ENCODE data around the gene MYH7B.

The MYH7B gene

DNA sequence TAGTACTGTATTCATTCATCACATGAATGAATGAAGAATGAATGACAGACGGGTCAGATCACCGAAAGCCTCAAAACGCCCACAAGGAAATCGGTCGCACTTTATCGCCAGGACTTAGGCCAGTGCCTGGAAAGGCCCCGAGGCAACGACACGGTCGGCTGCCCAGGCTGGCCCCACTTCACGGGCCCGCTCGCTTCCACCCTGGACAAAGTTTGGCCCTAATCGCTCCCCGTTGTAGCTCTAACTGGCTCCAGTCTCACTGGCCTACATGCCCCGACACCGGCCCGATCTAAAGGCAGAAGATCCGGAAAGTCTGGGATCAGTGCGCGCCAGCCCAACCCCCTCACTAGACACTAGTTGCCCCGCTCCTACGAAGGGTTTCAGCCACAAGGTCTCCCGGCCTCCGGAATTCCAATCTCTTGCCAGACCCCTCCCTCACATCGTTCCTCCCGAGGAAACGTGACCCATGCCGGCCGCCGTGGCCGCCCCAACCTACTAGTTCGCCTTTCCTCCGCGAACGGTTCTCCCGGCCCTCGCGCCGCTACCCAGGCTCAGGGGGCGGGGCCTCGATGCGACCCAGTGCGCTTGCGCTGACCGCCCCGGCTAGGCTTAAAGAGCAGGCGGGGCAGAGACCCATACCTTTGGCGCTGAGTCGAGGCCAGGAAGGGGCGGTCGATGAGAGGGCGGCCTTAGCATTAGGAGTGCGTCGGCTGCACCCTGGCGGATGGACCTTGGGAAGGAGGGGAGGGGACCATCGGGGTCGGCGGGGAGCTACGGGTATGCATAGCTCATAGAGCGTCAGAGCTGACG, at the start of gene MYH7B, which contains the start of gene GSS:
Gene MYH7B, plus strand, starts transcription at position 638 of the 810 bp plus-strand sequence. CDS start 22,138 bp downstream, outside the sequence.
Gene GSS, minus strand, starts transcription at position 576 of the 810 bp plus-strand sequence. CDS start 3,954 bp downstream, outside the sequence.
- peak; percentile 86 for DNase-seq

DNA sequence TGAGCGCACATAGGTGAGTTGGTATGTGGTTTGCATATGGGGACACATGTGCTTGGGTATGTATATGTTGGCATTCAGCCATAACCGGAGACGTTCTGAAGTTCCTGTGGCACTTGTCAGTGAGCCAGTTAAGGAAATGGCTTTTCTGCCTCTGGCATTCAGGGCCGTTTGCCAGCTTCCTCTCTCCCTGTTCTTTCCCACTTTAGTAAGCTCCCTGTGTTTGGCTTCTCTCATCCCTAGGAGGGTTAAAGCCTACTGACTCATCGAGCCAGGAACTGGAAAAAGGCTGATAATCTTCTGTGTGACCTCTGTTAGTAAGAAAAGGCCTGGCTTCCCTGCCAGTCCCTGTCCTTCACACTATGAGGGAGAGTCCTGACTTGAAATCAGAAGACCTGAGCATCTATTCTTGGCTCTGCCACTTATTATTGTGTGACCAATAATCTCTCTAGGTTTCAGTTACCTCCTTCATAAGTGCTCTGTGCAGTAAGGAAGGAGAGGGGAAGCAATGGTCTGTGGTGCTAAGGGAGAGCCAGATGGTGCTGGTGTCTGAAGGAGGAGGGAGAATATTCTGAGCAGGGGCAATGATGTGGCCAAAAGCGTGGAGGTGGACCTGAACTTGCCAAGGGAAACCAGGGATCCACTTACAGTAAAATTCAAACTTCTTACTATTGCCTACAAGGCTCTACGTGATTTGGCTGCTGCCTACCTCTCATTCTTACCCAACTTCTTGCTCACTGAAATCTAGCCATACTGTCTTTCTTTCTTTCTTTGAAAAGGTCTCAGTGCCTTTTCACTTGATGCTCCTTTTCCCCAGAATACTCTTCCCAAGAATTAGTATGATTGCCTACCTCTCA, 47.8 kb upstream of the MYH7B start:
- DNase-seq, result peak; percentile 51

DNA sequence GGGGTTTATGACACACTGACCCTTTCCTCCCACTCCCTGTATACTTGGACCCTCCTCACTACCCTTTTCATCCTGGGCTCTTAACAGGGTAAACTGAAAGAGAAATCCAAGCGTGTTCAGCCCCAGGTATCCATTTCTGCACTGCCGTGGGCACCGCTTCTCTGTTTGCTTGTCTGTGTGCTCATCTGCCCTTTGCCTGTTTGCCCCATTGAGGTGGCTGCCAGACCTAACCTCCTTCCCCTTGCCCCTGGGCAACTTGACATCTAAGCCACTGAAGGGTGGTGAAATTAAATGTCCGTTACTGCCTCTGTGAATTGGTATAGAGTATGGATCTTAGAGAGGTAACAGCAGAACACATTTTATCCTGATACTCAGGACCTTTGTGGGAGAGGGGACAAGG, 40.5 kb upstream of the MYH7B start:
- DNase-seq, result no peak

DNA sequence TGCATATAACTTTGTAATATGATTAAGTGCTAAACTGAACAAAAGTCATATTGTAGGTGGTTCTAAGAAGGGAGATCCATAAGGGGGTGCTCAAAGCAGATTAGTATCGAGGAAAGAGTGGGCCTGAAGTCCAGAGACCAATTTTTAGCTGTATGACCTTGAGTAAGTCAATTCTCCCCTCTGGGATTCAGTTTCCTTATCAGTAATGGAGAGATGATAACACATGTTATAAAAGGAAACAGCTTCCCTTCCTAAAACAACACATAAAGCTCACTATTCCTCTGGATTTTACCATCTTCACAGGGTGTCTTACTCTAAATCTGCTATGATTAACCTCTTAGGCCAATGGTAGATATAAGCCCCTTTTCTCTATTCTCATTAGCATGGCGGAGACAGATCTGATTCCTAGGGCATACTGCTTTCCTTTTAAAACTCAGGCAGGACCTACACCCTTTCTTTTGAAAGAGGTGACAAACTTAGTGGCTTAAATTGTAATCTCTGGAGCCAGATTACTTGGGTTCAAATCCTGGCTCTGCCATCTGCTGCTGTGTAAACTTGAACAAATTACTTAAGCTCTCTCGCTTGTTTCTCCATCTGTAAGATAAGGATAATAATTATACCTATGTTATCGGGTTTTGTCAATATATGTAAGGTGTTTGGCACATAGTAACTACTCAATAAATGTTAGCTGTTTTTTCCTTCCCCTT, 39.8 kb upstream of the MYH7B start:
- DNase-seq, result no peak

DNA sequence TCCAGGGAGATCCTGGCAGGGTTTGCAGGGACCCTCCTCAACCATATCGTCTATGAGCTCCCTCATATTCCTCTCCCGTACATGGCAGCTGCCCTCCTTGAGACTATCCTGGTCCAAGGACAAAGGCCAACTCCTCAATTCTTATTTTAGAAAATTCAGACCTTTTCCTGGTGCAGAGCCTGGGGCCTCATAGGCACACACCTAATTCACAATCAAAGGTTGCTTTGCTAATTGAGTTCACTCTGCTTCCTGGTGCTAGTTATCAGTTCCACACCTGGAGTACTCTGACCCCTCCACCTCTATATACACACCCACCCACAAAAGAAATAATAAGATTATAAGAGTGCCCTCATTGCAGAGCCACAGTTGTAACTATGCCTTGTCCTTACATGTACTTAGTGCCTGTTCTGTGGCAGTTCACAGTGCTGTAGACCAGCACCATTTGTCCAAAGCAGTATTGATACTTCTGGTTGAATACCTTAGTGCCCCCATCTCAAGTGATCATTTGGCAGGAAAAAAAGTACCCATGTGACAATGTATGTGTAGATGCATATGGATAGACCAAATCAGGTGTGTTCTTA, 38.8 kb upstream of the MYH7B start:
- DNase-seq, result no peak

DNA sequence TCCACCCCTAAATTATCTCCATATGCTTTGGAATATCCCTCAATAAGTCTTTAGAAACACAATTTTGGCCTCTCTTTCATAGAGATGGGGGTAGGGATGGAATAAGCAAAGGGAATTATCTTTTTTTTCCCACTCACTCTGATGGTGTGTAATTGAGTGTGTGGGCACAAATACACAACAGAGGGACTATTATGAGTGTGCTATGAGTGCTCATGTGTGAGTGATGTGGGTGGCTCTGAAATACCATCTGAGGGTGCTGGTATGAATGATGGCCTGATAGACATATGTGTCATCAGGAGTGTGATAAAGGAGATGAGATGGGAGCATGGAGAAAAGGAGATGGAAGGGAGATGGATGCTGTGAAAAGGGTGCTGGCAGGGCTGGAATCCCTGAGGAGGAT, 35.6 kb upstream of the MYH7B start:
- no peak for DNase-seq

DNA sequence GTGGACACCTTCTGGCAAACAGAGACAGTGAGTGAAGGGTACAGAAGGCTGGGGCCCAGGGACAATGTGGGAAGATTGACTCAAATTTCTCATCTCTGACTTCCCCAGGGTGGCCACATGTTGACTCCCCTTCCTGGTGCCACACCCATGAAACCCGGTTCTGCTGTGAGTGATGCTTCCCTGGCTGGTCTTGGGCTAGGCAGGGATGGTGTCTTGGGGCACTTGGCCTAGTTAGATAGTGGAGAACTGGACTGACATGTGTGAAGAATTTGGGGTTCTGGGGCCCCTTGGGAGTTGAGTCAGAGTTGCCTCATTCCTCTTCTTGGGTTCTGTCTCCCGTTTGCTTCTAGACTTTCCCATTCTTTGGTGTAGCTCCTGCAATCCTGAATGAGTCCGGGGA, 34.2 kb upstream of the MYH7B start:
- DNase-seq, result no peak

DNA sequence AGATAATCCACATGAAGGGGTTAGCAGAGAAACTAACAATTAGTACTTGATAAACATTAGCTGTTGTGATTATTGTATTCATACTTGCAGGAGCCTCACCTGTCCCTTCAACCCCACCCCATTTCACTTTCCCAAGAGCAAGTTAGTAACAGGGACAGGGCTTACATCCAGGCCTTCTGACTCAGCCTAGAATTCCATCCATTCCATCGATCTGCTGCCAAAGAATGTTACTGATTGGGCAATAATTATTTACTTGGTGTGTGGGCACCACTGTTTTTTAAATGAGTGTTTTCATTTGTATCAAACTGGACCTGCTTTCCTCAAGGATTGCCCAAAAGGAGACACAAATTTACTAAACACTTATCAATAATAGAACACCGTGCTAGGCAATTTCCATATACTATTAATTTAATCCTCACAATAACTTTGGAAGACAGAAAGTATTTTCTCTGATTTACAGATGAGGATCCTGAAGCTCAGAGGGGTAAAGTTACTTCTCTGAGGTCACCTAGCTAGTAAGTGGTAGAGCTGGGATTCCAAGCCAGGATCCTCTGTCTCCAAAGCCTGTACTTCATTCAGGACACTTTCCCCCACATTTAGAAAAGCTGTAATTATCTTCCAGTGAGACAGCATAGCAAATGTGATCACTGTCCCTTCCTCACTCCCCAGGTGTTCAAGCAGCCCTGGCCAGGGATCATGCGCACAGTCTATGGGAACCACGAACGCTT, 32.9 kb upstream of the MYH7B start:
- no peak for DNase-seq

DNA sequence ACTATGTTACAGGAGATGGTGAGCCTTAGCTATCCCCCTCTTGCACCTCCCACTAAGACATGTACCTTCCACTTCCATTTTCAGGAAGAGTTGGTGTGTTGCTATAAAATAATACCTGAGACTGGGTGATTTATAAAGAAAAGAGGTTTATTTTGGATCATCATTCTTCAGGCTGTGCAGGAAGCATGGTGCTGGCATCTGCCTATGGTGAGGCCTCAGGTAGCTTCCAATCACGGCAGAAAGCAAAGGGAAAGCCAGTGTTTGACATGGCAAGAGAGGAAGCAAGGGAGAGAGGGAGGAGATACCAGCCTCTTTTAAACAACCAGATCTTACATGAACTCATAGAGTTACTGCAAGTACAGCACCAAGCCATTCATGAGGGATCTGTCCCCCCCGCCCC, 32.3 kb upstream of the MYH7B start:
- no peak for DNase-seq

DNA sequence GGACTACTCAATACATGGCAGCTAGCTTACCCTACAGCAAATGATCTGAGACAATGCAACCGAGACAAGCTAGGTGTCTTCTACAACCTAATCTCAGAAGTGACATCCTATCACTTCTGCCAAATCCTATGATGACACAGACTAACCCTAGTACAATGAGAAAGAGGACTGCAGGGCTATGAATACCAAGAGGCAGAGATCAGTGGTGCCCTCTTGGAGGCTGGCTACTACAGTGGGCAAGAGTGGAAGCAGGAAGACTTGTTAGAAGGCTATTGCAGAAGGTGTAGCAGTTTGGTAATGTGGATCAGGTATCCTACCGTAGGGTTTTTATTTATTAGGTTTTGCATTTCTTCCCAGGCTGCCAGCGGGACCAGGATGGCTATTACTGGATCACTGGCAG, 30.3 kb upstream of the MYH7B start:
- no peak for DNase-seq

DNA sequence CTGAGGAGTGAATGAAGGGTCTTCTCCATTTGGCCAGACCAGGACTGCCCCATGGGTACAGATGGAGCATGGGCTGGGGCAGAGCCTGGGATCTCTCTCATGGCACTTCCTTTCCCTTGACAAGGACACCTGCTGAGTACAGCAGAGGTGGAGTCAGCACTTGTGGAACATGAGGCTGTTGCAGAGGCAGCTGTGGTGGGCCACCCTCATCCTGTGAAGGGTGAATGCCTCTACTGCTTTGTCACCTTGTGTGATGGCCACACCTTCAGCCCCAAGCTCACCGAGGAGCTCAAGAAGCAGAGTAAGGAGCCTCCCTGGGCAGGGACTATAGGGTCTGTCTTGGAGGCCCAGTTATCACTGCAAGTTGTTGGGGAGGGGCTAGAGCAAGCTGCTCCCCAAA, 29.7 kb upstream of the MYH7B start:
- DNase-seq, result no peak

DNA sequence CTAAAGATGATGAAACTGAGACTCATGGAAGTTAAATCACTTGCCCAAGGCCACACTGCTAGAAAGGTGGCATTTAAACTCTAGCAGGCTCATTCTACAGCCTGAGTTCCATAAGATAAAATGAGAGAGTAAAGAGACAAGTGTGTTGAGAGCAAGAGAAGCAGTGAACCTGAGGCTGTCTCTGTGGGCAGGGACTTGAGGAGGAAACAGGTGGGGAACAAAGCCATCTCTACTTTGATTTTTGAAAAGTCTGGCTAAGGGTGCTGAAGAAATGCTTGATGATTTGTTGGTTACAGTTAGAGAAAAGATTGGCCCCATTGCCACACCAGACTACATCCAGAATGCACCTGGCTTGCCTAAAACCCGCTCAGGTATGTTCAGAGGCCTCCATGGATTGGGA, 29.1 kb upstream of the MYH7B start:
- no peak for DNase-seq

DNA sequence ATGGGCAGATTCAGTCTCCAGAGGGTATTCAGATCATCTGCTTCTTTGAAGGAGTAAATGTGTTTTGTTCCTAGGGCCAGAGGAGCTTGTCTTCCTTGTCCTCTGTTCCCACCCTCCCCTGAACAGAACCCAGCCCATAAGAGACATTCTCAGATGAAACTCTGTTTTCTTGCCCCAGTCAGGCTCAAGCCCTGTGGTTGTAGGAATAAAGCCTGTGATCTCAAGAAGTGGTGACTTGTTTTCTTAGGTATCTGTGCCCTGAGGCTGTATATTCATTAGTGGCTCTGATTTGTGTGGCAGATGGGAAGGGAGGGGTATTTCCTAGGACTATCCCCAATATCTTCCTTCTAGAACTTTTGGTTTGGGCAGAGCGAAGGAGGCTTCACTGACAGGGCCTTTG, 27.9 kb upstream of the MYH7B start:
- no peak for DNase-seq

DNA sequence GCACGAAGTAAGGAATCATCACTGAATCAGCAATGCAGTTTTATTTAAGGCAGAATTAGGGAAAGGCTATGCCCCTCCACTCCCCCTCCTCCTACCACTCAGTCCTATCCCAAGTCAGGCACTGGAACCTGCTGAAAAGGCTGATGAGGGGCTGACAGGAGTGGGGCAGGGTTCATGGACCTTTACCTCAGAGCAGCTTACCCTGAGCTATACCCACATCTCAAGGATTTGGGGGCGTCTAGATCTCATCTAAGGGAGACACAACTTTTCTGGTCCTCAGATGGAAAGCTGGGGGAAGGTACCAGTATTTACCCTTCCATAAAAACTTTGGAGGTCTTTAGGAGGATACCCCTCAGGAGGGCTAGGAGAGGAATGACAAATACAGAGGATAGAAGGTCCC, 27.3 kb upstream of the MYH7B start:
- no peak for DNase-seq

DNA sequence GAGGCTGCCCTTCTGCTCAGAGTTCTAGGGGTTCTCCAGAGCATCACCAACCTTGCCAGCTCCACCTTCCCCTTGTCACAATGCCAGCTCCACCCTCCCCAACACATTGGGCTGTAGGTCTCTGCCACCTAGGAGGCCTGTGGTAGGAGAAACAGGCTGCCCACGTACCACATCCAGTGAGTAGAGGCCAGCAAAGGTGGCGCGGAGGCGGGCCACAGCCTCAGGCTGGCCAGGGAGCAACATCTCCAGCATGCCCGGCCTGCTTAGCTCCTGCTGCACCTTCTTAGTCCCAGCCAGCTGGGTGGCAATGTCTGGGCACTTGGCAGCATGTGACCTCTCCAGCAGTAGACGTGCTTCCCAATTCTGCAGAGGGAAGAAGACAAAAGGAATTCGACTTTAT, 23.9 kb upstream of the MYH7B start:
- DNase-seq, result no peak

DNA sequence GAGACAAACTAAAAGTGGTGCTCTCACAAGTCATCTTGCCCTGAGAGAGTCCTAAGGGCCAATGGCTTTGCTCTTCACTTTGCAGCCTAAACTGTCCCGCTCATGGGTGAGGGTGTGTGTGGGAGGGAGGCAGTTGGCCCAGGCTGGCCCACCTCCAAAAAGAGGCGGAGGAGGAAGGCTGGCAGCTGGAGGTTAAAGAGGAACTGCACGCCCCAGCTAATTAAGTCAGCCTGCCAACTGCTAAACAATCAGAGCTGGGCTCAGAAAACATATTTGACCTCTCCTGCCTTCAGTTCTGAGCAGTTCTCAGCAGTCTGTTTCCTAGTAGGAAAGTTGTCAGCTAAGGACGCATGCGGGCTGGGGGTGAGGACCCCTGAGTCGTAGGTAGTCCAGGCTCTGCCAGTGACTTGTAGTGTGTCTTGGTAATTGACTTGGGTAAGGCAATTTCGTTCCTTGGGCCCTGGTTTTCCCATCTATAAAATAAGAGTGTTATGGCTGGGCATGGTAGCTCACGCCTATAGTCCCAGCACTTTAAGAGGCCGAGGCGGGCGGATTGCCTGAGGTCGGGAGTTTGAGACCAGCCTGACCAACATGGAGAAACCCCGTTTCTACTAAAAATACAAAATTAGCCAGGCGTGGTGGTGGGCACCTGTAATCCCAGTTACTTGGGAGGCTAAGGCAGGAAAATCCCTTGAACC, 17.1 kb upstream of the MYH7B start:
- no peak for DNase-seq

DNA sequence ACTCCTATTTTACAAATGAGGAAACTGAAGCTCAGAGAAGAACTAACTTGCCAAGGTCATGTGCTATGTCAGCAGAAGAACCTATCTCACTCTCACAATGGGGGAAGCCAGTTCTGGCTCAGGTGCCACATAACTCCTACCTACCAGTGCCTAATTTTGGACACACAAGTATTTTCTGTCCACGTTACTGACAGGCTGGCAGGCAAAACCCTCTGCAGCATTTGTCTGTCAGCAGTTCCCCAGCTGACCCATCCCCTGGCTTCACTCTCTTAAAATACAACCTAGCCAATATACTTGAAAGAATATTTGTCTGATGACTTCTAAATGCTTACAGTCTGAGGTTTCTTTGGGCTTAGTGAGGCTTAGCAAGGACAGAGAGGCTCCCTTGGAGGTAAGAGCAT, 15.6 kb upstream of the MYH7B start:
- DNase-seq, result no peak

DNA sequence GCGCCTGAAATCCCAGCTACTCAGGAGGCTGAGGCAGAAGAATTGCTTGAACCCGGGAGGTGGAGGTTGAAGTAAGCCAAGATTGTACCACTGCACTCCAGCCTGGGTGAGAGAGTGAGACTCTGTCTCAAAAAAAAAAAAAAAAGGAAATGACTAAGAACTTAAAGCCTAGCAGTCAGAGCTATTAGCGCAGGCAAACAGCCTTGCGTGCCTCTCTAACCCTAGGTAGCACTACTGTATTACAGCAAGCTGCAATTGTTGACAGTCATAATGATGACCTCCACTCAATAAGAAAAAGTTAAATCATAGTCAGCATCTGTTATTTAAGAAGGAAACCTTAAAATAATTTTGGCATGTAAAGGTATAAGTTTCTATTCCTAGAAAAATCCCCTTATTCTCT, 14.4 kb upstream of the MYH7B start:
- DNase-seq, result no peak

DNA sequence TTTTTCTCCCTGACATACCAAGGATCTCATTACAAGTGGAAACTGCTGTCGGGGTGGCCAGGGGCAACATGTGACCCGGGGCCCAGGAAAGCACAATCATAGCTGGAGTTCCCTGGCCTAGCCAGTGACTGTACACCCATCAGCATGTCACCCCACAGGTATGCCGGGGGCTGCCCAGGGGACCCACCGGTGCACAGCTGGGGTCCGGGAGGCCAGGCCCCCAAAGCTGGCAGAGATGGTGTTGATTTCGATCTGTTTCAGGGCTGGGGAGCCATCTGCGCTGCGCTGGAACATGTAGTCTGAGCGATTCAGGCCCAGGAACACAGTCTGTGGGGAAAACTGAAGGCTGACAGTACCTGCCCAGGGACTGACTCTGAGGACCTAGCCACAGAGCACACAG, 13.4 kb upstream of the MYH7B start:
- DNase-seq, result no peak

DNA sequence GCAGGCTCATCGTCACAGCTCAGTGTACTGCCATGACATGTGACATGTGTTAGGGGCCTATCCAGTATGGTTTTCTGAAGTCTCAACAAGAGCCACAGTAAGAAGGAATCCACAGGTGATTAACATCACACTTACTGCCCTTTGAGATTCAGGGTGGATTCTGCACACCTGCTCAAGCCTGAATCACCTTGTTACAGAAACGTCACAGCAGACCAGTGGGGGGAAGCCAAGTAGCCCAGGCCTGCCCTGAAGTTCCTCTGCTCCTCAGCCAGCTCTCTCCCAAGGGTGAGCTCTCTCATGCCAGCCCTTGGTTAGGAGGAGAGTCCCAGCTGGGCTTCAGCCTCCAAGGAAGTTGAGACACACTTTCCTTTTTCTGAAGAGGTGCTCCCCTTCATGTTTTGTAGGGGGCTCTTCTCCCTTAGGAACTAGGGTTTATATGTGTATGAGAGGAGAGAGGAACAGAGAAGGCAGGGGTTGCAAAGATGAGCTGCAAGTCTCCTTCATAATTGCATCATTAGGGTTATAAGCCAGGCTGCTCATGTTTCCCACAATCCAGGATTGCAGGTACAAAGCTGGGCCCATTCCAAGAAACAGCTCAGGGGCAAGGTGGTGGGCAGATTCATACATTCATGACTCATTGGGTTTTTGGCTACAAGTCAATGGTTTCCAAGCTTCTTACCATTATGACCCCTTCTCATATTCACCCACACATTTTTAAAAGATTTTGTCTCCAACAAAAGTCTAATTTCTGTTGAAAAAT, 11.7 kb upstream of the MYH7B start:
- no peak for DNase-seq
